Measurements from ENCODE around the gene KCNIP2. TPM values are rescaled to one million over a fixed set of nuclear protein-coding genes. Genes with fewer than 3 reads are reported as not detected.

Gene KCNIP2
- total RNA-seq (2014; rRNA removed; shearing (Covaris generic)): 1.1 and 1.6 TPM in 2 replicates
- polyA plus RNA-seq (2015; cell fraction: cytosol; rRNA removed): 0.58 and 8.0 TPM in 2 replicates
- 13.0 and 15.1 TPM in 2 replicates for polyA plus RNA-seq (2015; cell fraction: nucleus; rRNA removed)

GRCh38 chr10:101843032-101844021 is at the start of gene KCNIP2:
Gene KCNIP2, minus strand, starts transcription at chr10:101843800. Its CDS starts 232 bp downstream, at chr10:101843568.
- peak; percentile 44 for DNase-seq (ENCODE audit: low read depth, low spot score)
- in situ Hi-C loops (cut with HindIII; ENCODE audit: low pct_unique_long_range_greater_than_20kb, low sequenced_read_pairs): no loop called here

- in situ Hi-C loops (cut with HindIII; ENCODE audit: low pct_unique_long_range_greater_than_20kb, low sequenced_read_pairs): loop anchor here (25.0 kb wide), 1 partner anchor 94 kb away; no protein-coding TSS in a partner anchor
- DNase-seq (ENCODE audit: low read depth, low spot score): no peak
Observed at GRCh38 chr10:101892782-101893391, 49.3 kb upstream of the KCNIP2 start.

GRCh38 chr10:101889256-101890210 is 45.9 kb upstream of the KCNIP2 start:
- DNase-seq (ENCODE audit: low read depth, low spot score): peak; percentile 84
- in situ Hi-C loops (cut with HindIII; ENCODE audit: low pct_unique_long_range_greater_than_20kb, low sequenced_read_pairs): loop anchor here (25.0 kb wide), 1 partner anchor 98 kb away; no protein-coding TSS in a partner anchor

GRCh38 chr10:101888251-101888949 is 44.8 kb upstream of the KCNIP2 start:
- no peak for DNase-seq (ENCODE audit: low read depth, low spot score)
- in situ Hi-C loops (cut with HindIII; ENCODE audit: low pct_unique_long_range_greater_than_20kb, low sequenced_read_pairs): loop anchor here (25.0 kb wide), 1 partner anchor 99 kb away; no protein-coding TSS in a partner anchor

GRCh38 chr10:101887775-101888174 is 44.2 kb upstream of the KCNIP2 start:
- in situ Hi-C loops (cut with HindIII; ENCODE audit: low pct_unique_long_range_greater_than_20kb, low sequenced_read_pairs): loop anchor here (25.0 kb wide), 1 partner anchor 100 kb away; no protein-coding TSS in a partner anchor

GRCh38 chr10:101886521-101887312 is 43.1 kb upstream of the KCNIP2 start:
- DNase-seq (ENCODE audit: low read depth, low spot score): no peak
- in situ Hi-C loops (cut with HindIII; ENCODE audit: low pct_unique_long_range_greater_than_20kb, low sequenced_read_pairs): loop anchor here (25.0 kb wide), 1 partner anchor 101 kb away; no protein-coding TSS in a partner anchor

More at GRCh38 chr10:101887775-101888174, 44.2 kb upstream of the KCNIP2 start:
- DNase-seq (ENCODE audit: low read depth, low spot score): no peak

- DNase-seq (ENCODE audit: low read depth, low spot score): peak; percentile 13
- in situ Hi-C loops (cut with HindIII; ENCODE audit: low pct_unique_long_range_greater_than_20kb, low sequenced_read_pairs): loop anchor here (25.0 kb wide), 1 partner anchor 106 kb away; no protein-coding TSS in a partner anchor
Observed at GRCh38 chr10:101881036-101881774, 37.6 kb upstream of the KCNIP2 start.

GRCh38 chr10:101880232-101880573 is 36.6 kb upstream of the KCNIP2 start:
- in situ Hi-C loops (cut with HindIII; ENCODE audit: low pct_unique_long_range_greater_than_20kb, low sequenced_read_pairs): loop anchor here (25.0 kb wide), 1 partner anchor 107 kb away; no protein-coding TSS in a partner anchor

GRCh38 chr10:101879456-101880231 is 36.0 kb upstream of the KCNIP2 start:
- in situ Hi-C loops (cut with HindIII; ENCODE audit: low pct_unique_long_range_greater_than_20kb, low sequenced_read_pairs): loop anchor here (25.0 kb wide), 1 partner anchor 108 kb away; no protein-coding TSS in a partner anchor
- peak; percentile 95 for DNase-seq (ENCODE audit: low read depth, low spot score)

More at GRCh38 chr10:101880232-101880573, 36.6 kb upstream of the KCNIP2 start:
- no peak for DNase-seq (ENCODE audit: low read depth, low spot score)

GRCh38 chr10:101878869-101879268 is 35.3 kb upstream of the KCNIP2 start:
- peak; percentile 32 for DNase-seq (ENCODE audit: low read depth, low spot score)
- in situ Hi-C loops (cut with HindIII; ENCODE audit: low pct_unique_long_range_greater_than_20kb, low sequenced_read_pairs): loop anchor here (25.0 kb wide), 1 partner anchor 108 kb away; no protein-coding TSS in a partner anchor

GRCh38 chr10:101875068-101875688 is 31.6 kb upstream of the KCNIP2 start:
- in situ Hi-C loops (cut with HindIII; ENCODE audit: low pct_unique_long_range_greater_than_20kb, low sequenced_read_pairs): loop anchor here (25.0 kb wide), 1 partner anchor 112 kb away; no protein-coding TSS in a partner anchor
- DNase-seq (ENCODE audit: low read depth, low spot score): no peak

- no peak for DNase-seq (ENCODE audit: low read depth, low spot score)
- in situ Hi-C loops (cut with HindIII; ENCODE audit: low pct_unique_long_range_greater_than_20kb, low sequenced_read_pairs): no loop called here
Observed at GRCh38 chr10:101874252-101874651, 30.7 kb upstream of the KCNIP2 start.

- in situ Hi-C loops (cut with HindIII; ENCODE audit: low pct_unique_long_range_greater_than_20kb, low sequenced_read_pairs): no loop called here
- no peak for DNase-seq (ENCODE audit: low read depth, low spot score)
Observed at GRCh38 chr10:101867931-101868330, 24.3 kb upstream of the KCNIP2 start.

GRCh38 chr10:101859530-101859929 is 15.9 kb upstream of the KCNIP2 start:
- in situ Hi-C loops (cut with HindIII; ENCODE audit: low pct_unique_long_range_greater_than_20kb, low sequenced_read_pairs): no loop called here

More at GRCh38 chr10:101859530-101859929, 15.9 kb upstream of the KCNIP2 start:
- no peak for DNase-seq (ENCODE audit: low read depth, low spot score)
